SHP77 (cell line): ENCODE results near the gene DST.
"Not testable (repeated sequence)": the region's sequence is repeated elsewhere in the genome, so short reads cannot be mapped to it uniquely, and the experiment has no call there.

Experiments used
- DNase-seq, 2 experiments: peaks; one replicate each; lab custom pipeline; 2025; lab: John Stamatoyannopoulos, UW

DST gene

DNA sequence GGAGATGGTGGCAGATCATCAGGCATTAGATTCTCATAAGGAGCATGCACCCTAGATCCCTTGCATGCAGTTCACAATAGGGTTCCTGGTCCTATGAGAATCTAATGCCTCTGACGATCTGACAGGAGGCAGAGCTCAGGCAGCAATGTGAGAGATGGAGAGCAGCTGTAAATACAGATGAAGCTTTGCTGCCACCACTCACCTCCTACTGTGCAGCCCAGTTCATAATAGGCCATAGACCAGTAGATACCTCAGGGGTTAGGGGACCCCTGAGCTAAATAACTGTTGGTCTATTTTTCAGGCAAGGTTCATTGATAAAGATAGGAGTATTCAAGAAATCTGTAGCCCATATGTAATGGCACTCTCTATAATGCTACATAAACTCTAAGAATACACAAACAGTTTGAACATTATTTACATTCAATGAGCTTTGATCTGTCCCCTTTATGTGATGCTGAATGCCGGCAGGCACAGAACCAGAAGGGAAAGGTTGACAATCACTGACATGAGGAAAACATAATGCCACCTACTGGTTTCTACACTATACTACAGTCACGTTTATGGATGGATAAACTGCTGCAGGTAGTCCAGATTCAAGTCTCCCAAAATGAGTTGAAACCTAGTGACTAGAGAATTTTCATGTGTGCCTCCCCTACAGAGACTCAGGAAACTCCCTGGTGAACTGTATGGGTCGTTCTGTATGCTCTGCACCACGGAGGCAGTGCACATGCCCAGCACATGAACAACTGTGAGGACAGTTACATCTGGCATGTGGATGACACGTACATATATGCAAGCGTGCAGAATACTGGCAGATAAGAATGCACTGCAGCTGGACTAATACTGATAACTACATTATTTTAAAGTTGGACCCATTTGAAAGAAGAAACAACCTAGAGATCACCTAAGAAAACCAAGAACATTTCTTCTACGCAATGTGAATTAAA, 72.0 kb downstream of the DST start:
- DNase-seq, result peak; percentile 40 to 63

- no peak for DNase-seq
Observed at GRCh38 chr6:56567501-56567900, 75.2 kb downstream of the DST start.

DNA sequence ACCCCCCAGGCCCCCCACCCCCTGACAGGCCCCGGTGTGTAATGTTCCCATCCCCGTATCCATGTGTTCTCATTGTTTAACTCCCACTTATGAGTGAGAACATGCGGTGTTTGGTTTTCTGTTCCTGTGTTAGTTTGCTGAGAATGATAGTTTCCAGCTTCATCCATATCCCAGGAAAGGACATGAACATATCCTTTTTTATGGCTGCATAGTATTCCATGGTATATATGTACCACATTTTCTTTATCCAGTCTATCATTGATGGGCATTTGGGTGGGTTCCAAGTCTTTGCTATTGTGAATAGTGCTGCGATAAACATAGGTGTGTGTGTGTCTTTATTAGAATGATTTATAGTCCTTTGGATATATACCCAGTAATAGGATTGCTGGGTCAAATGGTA, 80.0 kb downstream of the DST start:
- DNase-seq, result not testable (repeated sequence)

DNA sequence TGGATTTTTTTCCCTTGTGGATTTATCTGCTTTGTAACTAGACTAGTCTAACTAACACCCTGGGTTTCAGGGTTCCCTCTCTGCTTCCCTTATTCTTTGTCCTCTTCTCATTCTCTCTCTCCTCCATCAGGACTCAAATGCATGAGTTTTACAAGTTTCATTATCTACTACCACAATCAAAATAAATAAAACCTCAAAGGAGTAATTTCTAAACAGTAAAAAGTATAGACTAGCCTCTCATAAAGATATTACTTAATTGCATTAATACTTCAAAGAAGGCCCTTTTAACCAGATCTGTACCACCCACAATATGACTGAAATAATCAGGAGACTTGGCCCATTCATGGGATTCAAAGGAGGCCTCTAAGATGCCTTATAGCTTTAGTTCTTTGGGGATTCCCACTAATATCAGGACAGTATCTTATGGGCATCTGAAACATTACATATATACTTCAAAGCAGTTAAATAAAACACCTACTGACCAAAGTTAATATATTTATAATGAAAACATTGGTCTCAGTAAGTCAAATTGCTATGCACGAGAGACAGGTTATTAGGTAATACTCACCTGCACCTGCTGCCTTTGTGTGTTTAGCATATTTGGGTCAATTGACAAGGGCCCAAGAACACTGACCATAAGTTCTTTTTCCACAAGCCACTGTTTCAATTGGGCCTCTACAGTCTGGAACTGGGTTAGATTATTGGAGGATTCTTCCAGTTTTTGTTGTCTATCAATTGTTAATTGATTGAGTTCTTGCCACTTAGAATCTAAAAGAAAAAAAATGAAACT, 85.7 kb downstream of the DST start:
- DNase-seq, result no peak

DNA sequence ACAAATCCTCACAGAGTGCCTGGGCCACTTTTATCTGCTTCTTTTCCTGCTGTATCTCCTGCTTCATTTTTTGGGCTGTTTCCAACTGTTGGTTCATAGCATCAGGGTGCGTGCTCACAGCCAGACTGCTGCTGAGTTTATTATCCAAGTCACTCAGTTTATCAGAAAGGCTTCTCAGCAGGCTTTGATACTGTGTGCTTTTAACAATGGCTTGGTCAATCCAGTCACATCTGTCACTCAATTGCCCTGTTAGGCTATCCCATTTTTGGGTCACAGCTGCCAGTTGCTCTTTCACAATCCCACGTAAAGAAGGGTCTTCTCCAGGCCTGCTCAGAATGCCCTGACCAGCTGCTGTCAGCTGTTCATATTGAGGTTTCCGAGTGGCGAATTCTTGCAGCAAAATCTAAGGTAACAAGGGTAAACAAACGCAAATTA, 87.2 kb downstream of the DST start:
- DNase-seq, result peak; percentile 16 to 48

DNA sequence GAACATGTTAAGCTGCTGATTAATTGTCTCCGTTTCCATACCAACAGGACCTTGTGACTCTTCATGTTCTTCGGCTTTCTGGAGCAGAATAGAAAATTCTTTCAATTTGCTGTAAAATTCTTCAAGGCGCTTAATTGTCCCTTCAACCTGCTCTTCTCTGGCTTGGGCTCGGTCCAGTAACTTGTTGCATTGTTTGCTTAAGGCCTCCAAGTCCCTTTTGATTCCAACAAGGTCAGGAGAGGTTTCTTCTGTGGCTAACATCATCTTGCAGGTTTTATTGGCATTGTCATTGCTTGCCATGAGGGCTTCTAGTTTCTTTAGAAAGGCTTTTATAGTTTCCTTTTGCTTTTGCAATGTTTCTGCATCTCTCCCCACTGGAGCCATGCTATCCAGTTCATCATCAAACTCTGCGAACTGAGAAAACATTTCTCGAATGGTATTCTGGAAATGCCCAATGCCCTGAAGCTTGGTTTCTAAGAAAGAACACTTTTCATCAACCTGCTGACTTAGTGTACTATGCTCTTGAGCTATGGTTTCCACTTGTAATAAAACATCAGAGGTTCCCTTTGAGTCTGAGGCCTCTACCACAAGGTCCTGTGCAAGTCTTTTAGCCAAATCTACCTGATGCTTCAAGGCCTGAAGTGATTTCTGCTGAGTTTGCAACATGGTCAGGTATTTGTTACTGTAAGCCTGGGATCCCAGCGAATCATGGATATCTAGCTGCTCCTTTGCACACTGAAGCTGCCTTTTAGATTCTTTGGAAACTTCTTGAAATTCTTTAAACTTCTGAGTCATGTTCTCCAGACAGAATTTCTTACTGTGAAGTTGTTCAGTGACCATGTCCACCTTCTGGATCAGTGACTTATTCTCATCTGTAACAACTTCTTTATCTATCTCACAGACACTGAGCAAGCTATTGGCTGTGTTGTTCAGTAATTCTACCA, 90.2 kb downstream of the DST start:
- no peak for DNase-seq

DNA sequence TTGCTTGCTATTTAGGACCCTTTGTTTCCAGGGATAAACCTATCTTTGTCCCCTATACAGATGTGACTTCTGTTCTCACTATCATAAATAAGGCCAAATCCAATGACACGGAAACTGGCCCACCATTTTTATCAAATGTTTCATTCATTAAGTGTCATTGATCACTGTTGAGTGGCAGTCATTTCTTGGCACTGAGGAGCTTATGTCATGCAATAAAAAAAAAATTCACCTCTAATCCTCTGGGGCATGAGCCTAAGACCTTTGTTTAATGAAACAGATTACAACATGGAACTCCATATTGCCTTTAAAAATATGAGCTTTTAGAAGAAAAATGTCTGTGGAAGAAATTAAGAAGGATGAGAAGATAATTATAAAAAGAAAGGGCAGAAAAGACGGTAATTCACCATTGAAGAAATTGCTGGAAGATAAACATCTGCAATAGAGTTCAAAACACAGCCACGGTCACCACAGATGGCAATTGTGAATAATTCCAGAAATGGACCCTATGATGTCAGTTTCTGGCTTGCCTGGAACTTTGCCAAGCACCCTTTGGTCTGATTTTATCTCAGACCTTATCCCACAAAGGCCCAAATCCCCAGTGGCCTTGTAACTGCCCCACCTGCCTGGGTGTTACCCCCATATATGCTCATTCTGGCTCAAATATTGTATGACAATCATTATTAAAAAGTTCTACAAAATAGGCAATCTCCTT, 91.1 kb downstream of the DST start:
- DNase-seq, result no peak

DNA sequence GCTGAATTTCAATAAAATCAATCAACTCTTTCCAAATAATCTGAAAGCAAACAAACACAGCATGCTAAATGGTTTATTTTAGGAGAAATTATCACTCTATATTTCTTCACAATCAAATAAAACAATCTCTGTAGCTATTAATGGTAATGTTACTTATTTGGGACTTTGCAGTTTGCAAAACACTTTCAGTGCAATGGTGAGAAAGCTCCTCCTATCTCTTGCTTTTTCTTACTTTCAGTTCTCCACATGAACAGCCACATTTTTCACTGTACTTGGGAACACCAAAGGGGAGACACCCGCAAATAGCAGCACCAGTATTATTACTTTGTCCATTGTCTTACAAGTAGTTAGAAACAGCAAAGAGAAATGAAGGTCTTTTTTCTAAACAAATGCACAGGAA, 92.4 kb downstream of the DST start:
- no peak for DNase-seq

DNA sequence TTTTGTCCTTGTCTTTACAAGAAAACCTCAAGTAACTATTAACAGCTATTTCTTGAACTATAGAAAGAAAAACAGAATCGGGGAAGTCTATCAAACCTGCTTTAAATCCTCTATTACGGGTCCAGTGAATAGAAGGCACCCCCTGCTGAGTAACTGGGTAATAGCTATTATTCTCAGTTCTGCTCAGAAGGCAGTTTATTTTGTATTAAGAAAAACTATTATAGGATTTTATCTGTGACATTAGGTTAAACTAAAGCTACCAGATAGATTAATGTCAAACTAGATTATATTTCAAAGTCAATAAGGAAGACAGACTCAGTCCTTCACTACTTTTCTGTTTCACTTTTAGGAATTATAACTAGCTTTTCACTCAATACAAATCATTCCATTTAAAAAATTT, 93.7 kb downstream of the DST start:
- DNase-seq, result no peak

- no peak for DNase-seq
Observed at GRCh38 chr6:56547687-56548086, 95.0 kb downstream of the DST start.

DNA sequence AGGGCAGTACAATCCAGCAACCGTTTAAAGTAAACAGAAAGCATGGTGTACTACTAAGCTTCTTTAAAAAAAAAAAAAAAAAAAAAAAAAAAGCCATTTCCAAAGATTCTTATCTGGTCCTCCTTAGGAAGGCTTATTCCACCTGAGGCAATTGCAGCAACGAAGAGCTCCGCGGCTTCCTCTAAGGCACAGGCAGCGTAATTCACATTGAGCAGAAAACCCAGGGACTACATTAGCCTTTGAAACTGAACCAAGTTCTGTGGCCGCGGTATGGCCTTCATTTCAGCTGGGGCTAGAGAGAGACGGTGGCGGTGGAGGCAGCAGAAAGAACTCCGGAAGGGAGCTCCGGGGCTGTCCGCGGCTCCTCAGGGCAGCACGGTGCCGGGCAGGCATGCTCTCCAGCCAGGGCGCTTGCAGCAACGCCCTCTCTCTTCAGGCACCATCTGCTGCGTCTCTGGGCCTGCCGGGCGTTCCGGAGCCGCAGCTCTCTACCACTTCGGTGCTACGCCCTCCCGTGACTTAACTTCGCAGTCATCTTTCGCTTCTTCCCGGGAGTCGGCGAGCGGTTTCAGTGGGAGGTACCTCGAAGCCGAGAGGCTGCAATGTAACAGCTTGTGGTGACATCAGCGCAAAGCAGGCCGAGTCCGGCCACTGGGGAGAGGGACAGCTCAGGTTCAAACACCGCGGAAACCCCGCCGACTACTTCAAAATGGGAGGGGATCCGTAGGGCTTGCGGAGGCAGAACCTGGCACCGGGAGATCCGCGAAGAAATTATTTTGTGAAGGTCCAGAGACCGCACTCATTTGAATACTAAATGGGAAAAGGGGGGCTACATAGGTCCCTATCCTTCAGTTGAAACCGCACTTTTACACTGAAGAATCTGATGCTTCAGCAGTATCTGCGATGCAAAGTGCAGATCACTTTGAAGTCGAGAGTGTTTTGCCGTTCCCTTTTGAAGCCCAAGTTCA, 100.0 kb downstream of the DST start:
- peak; percentile 96 to 97 for DNase-seq

DNA sequence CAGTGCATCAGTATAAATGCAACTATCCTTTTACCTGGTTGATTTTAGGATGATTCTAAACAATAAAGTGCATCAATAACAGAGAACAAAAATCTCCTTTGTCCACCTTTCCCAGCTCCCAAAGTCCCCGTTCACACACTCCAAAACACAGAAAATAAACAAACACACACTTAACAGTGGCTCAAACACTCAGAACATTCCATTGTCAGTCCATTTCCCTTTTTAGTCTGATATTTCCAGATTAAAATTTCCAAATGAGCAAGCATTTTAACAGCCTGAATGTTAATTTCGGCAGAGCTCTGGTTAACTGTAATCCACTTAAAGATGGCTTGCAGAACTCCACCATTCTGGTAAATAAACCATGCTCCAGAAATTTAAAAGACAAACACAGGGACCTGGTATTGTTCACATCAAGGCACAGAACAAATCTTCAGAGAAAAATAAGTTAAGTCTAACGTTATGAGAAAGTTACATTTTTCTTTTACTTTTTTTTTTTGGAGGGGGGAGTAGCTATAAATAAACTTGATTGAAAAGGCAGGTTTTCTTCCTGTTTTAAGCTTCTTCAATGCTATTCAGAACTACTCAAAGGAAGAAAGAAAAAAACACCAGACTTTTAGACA, 100.8 kb downstream of the DST start:
- DNase-seq, result no peak

DNA sequence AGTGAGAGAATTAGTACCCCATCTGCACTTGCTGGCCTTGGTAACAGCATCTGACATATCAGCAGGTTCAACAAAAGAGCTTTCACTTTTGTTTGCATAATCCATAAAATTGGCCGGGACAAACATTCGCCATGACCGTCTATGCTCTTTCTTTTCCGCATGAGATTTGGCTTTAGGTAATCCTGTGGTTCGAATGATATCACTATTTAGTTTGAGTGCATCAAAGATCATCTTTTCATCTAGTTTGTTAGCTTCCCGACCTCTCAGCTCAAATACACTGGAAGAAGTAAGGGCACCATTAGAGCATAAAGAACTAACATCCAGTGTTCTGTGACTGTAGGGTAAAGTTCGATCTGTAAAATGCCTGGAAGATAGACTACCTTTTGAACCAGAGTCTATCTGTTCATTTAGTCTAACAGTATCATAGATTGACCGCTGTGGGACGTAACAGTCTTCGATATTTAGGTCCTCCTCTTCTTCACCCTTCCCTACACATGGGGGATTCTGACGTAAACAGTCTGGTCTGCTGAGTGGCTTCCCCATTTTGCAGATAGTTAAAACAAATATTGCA, 101.6 kb downstream of the DST start:
- DNase-seq, result peak; percentile 26

GRCh38 chr6:56540232-56541029, 102.3 kb downstream of the DST start:
- no peak for DNase-seq

GRCh38 chr6:56539527-56540105, 103.1 kb downstream of the DST start:
- no peak for DNase-seq

- no peak for DNase-seq
Observed at GRCh38 chr6:56538851-56539250, 103.8 kb downstream of the DST start.

GRCh38 chr6:56537223-56537770, 105.4 kb downstream of the DST start:
- DNase-seq, result no peak

GRCh38 chr6:56536536-56536935, 106.2 kb downstream of the DST start:
- no peak for DNase-seq
